ENCODE measurements around the gene NAT14.
"Not testable (repeated sequence)": the region's sequence is repeated elsewhere in the genome, so short reads cannot be mapped to it uniquely, and the experiment has no call there.

Gene NAT14

DNA sequence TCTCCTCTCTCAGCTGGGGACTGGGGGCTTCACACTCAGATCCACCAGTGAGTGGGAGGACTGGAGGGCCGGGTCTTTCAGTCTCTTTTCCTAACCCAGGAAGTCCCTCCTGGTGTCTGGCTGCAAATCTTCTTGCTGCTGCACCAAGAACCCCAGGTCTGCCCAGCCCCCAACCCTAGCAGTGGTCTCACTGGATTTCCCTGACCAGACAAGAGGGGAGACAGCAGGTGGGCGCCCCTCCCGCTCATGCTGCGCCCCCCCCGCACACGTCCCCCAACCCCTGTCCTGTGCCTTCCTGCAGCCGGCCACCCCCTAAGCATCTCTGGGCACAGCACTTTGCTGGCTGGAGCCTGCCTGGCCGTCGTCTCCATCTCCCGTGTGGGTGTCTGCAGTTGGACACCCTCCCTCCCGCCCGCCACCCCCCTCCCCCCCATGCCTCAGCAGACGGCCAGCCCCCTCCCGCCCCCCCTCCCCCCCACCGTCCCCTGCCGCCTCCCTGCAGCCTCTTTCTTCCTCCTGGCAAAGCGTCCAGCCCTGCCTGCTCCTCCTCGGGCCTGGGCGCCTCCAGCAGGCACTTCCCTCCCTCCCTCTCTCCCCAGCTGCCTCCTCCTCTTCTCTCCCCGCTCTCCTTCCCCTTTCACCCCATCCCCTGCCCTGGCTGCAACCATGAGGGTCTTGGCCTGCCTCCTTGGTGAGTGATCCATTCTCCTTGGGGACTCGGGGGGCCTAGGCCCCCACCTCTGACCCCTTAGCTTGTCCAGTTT, 3.1 kb downstream of the NAT14 start, which contains the start of gene SSC5D:
Gene SSC5D, plus strand, starts transcription at position 513 of the 764 bp plus-strand sequence. Its CDS starts 154 bp downstream, at position 667.
- DNase-seq = peak; percentile 53

DNA sequence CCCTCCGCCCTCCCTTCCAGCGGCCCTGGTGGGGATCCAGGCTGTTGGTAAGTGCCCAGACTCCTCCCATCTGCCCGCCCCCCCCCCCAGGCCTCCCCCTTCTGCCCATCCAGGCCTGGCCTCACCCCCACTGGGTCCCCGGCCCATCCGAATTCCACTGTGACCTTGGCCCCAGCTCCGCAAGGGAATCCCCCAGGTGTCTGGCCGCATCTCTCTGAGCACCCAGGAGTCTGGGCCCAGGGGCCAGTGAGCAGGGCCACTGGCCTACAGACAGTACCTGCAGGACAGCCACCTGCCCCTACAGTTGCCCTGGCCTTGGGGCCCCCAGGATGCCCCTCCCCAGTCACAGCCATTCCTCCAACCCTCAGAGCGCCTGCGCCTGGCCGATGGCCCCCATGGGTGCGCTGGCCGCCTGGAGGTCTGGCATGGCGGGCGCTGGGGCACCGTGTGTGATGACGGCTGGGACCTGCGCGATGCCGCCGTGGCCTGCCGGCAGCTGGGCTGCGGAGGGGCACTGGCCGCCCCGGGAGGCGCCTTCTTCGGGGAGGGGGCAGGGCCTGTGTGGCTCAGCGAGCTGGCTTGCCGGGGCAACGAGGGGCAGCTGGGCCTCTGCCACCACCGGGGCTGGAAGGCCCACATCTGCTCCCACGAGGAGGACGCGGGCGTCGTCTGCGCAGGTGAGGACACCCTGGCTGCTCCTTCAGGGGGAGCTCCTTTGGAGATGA, 4.2 kb downstream of the NAT14 start:
- no peak for DNase-seq

DNA sequence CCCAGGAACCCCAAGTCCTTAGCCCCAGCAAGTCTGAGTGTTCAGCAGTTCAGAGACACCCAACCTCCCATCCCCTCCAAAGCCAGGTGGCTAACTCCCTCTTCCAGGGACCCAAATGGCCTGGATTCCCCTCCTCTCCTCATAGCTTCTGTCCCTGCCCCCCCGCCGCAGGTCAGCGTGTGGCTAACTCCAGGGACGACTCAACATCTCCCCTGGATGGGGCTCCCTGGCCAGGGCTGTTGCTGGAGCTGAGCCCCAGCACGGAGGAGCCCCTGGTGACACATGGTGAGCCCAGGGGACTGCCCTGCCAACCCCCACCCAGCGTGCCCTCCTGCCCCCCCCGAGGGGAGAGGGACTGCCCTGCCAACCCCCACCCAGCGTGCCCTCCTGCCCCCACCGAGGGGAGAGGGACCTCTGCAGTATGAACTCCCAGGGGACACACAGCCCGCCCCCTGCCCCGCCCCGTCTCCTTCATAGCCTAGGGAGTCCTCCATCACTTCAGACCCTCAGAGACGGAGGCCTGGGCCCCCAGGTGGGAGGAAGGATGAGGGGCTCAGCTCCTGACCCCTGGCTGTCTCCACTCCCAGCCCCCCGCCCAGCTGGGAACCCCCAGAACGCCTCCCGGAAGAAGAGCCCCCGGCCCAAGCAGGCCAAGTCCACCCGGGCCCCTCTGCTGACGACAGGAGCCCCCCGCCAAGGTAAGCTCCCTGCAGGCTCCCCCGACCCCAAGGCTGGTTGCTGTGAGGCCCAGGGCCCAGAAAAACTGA, 4.9 kb downstream of the NAT14 start:
- DNase-seq = no peak

DNA sequence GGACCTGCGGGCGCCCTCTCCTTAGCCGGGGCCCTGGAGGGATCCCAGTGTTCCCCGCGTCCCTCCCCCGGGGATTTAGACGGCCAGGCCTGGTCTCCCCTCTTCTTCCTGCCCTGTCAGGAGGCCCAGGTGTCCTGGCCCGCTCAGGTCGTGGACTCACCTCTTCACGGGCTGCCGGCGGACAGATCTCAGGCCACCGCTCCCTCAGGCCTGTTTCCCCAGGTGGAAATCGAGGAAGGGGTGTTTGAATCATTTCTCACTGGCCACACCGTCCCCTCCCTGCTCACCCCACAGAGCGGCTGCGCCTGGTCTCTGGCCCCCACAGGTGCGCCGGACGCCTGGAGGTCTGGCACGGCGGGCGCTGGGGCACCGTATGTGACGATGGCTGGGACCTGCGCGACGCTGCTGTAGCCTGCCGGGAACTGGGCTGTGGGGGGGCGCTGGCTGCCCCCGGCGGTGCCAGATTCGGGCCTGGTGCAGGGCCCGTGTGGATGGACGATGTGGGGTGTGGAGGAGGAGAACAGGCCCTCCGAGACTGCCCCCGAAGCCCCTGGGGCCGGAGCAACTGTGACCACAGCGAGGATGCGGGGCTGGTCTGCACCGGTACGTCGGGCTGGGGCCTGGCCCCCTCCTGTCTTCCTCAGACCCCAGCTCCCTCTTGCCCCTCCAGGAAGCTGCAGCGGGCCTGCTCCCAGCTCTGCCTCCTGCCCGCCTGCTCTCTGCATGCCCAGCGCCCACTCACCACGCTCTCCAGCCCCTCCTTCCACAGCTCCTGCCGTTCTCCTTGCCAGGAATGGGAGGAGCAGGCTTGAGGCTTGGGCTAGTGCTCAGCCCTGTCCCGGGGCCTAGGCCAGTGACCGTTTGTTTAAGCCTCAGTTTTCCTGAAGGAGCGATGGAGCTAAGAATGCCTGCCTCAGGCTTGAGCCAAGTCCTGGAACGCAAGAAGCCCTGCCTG, 5.8 kb downstream of the NAT14 start:
- no peak for DNase-seq

DNA sequence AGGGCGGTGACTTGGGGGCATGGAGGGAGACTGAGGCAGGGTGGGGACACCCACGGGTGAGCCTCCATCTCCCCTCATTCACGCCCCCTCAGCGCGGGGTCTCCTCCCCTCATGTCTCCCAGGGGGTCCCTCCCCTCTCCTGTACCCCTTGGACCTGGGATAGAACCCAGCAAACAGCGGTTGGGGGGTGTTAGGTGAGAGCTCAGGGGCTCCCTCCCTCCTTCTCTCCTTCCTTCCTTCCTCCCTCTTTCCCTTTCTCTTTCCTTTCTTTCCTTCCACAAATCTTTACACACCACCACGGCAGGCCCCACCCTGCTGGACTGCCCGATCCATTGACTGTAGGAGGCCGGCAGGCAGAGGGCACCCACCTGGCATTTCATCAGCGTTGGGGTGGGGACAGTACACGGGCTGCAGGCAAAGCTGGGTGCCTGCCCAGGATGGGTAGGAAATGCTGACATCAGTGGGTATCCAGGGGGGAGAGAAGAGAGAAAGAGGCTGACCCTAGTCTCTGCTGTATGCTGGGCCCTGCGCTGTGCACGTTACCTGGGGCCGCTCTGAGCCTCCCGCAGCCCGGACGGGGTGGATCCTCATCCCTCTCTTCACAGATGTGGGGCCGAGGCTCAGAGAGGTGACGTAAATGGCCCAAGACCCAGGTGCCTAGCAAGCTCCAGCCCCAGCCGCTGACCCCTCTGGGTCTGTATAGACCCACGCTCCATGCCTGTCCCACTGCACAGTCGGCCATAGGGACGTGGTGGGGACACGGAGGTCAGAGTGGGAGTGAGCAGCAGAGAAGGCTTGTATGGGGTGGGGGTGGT, 6.8 kb downstream of the NAT14 start:
- no peak for DNase-seq

DNA sequence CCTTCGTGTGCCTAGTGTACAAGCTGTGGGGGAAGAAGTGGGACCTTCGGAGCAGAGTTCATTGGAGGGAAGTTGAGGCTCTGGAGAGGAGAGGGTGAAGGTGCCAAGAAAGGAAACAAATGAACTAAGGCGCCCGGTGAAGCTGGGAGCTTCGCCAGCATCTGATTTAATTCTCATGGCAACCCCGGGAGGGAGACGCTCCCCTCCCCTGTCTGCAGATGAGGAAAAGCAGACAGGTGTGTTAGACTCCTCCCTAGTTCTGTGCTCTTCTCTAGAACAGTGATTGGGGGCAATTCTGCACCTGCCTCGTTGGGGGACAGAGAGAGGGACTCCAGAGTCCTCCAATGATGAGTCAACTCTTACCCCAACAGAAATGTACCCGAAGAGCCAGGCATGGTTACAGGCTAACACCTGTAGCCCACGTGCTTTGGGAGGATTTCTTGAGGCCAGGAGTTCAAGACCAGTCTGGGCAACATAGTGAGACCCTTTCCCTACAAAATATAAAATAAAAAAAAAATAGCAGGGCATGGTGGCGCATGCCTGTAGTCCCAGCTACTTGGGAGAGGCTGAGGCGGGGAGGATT, 7.5 kb downstream of the NAT14 start:
- no peak for DNase-seq

DNA sequence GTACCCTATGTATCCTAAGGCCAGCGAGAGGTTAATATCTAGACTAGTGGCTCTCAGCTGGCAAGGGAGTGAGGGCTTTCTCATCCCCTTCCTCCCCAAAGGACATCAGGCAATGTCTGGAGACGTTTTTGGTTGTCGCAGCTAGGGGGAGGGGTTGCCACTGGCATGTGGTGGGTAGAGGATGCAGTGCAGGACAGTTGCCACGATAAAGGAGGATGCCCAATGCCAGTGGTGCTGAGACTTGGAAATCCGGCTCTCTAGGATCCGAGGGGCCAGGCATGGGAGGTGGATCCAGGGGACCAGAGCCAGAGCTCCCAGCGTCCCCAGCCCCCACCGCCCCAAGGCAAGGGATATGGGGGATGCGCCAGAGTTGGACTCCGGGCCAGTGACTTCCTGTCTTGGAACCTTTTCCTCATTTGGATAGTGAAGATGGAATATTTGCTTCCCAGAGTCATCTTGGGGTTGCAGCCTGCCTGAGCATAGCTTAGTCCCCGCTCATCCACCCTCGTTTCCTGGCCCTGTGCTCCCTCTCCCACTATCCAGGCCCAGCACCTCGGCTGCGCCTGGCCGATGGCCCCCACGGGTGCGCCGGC, 8.2 kb downstream of the NAT14 start:
- DNase-seq = no peak

DNA sequence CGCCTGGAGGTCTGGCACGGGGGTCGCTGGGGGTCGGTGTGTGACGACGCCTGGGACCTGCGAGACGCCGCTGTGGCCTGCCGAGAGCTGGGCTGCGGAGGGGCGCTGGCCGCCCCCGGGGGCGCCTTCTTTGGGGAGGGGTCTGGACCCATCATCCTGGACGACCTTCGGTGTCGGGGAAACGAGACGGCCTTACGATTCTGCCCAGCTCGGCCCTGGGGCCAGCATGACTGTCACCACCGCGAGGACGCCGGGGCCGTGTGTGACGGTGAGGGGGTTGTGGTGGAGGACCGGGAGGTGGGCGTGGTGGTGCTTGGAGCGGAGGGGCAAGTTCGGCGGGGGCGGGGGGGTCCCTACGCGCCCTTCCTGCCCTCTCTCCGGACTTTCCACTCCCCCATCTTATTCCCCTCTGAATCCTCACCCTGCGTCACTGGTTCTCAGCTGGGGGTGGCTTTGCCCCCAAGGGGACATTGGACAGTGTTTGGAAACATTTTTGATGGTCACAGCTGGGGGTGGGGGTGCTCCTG, 8.7 kb downstream of the NAT14 start:
- no peak for DNase-seq

DNA sequence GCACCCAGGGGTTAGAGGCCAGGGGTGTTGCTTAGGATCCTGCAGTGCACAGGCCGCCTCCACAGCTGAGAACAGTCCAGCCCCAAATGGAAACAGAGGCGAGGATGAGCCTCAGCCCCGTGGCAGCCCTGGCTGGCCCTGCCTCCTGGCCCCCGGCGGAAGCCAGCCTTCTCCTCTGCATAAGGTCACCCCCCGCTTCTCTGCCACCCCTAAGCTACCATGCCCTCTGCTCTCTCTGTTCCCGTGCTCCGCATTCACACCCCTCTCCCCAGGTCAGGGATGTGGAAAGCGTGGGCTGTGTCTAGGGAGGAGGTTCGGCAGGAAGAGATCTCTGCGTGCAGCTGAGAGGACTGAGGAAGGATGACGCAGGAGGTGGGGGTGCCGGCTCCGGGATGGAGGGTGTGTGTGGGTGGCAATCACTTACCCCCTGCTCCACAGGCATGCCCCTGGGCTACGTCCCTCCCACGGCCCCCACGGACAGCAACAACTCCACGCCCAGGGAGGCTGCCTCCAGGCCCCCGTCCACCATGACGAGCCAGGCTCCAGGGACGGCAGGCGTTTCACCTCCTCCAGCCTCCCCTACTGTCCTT, 9.3 kb downstream of the NAT14 start:
- DNase-seq = no peak

DNA sequence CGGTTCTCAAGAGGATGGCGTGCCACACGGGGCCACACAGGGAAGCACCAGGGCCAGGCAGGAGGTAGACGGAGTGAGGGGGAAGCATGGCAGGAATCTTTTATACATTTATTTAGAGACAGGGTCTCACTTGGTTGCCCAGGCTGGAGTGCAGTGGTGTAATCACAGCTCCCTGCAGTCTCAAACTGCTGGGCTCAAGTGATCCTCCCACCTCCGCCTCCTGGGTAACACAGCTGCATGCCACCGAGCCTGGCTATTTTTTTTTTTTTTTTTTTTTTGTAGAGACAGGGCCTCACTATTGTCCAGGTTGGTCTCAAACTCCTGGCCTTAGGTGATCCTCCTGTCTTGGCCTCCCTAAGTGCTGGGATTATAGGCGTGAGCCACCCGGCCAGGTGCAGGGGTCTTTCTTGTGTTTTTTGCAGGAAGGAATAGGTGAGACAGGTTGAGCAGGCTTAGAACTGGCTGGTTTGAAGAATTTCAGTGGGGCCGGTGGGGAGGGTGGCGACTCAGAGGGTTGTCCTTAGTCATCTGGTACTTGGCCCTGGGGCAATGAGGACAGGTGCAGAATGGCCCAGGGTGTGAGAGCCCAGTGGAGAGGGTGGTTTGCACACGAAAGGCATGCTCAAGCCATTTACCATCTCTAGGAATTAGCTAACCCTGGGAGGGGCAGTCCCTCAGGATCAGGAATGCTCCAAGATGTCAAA, 10.8 kb downstream of the NAT14 start:
- DNase-seq = no peak

DNA sequence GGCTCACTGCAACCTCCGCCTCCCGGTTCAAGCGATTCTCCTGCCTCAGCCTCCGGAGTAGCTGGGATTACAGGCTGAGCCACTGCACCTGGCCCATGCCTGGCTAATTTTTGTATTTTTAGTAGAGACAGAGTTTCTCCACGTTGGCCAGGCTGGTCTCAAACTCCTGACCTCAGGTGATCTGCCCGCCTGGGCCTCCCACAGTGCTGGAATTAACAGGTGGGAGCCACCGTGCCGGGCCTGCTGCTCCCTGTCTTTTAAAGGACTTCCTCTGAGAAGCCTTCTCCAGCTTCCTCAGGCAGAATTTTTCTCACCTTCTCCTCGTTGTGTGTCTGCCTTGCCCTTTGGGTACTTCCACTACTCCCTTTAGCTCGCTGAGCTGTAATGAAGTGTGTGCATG, 11.8 kb downstream of the NAT14 start:
- not testable (repeated sequence) for DNase-seq

DNA sequence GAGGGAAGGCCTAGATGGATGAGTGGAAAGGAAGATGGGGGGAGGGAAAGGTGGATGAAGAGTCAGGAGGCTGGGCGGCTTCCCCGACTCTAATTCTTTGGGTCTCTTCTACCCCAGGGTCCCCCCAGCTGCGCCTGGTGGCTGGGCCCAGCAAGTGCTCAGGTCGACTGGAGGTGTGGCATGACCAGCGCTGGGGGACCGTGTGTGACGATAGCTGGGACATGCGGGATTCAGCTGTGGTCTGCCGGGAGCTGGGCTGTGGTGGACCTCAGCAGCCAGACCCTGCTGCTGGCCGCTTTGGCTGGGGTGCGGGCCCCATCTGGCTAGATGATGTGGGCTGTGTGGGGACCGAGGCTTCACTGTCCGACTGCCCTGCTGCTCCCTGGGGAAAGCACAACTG, 12.8 kb downstream of the NAT14 start:
- no peak for DNase-seq

DNA sequence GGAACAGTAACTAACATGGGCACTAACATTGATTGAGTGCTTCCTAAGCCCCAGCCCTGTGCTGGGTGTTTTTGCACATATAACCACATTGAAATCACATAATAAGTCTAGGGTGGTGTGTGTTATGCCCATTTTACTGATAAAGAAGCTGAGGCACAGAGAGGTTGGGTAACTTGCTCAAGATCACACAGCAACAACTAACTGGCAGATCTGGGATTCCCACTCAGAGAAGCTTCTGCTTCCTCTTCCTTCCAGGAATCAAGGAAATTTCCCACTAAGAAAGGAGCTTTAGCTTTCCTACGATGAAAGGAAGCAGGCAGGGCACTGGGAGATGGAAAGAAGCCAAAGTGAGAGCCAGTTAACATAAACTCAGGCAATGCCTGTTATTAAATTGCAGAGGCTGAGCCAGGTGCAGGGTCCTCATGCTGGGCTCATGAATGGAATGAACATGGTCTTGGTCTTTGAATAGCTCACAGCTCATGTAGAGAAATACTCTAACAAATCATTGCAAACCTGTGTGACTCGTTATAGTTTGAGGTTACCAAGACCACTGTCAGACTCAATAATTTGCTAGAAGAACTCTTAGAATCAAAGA, 13.4 kb downstream of the NAT14 start:
- DNase-seq = no peak

DNA sequence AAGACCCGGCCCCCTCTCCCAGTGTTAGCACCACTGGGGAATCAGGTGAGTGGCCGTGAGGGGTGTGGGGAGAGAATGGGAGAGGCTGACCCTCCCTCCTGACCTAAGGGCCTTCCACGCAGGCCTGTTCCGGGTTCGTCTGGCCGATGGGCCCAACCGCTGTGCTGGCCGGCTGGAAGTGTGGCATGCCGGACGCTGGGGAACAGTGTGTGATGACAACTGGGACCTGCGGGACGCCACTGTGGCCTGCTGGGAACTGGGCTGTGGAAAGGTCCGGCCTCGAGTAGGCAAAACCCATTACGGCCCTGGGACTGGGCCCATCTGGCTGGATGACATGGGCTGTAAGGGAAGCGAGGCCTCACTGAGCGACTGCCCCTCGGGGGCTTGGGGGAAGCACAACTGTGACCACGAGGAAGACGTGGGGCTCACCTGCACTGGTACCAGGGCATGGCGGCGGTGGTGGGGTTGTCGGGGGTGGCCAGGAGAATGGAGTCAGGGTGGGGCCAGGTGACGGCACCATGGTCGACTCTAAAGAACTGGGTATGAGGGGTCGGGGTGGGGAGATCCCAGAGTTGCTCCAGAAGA, 15.5 kb downstream of the NAT14 start:
- no peak for DNase-seq

DNA sequence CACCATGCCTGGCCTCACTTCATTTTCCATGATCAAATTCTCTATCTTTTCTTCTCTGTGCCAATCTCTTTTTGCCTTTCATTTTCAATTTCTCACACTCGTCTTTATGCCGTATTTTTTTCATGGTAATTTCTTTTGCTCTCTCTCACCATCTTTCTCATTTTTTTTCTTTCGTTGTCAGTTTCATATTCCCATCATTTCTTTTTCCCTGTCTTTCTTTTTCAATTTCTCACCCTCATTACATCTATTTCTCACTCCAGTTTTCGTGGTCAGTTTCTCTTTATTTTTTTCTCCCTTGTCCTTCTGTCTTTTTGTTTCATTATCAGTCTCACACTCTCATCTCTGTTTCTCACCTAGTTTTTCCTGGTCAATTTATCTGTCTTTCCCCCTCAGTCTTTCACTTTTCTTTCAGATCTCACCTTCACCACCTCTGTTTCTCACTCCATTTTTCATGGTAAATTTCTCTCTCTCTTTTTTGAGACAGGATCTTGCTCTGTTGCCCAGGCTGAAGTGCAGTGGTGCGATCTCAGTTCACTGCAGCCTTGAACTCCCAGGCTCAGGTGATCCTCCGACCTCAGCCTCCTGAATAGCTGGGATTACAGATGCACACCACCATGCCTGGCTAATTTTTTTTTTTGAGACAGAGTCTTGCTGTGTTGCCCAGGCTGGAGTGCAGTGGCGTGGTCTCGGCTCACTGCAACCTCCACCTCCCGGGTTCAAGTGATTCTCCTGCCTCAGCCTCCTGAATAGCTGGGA, 17.4 kb downstream of the NAT14 start:
- DNase-seq = no peak

DNA sequence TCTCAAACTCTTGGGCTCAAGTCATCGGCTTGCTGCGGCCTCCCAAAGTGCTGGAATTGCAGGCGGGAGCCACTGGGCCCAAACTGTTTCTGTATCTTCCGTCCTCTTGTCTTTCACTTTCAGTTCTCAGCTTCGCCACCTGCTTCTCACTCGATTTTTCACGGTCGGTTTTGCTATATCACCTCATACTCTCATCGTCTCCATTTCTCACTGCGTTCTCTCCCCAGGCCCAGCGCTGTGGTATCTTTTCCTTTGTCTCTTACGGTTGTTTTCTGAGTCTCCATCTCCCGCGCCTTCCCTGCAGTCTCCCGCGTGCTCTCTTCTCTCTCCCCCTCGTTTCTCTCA, 18.1 kb downstream of the NAT14 start:
- DNase-seq = no peak

DNA sequence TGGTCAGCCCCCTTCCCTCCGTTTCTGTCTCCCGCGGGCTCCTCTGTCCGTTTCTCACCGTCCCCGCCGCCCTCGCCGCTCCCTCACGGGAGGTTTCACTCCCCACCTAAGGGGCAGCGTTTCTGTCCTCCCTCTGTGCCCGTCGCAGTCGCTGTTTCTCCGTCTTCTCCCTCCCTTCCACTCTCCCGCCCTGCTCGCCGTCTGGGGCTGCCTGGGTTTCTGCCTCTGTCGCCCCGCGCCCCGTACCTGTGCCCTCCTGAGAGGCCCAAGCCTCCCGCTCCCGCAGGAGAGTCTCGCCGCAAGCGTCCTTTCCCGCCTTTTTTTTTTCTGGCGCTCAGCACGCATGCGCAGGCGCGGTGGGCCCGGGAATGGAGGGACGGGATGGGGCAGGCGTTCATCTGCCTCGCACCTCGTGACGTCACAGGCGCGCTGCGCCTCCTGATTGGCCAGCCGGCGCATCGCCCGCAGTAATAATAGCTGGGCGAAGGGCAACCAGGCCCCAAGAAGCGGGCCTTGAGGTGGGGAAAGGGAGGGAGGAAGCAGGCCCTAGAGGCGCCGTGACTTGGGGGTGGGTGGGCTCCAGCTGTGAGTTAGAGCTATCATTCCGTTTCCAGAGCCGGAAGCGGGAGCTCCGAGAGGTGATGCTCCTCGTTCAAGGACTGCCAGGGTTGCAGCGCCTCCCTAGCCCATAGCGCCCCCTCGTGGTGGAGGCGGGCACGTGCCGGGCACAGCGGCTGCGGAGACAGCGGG, 18.7 kb downstream of the NAT14 start:
- DNase-seq = peak; percentile 97

Data from OCI-M1 (cell line).